ENCODE measurements around the gene KANSL2. TPM values are rescaled to one million over a fixed set of nuclear protein-coding genes. Genes with fewer than 3 reads are reported as not detected.

Gene KANSL2
- 19.9 and 52.3 TPM in 2 replicates for total RNA-seq

GRCh38 chr12:48681710-48682532 lies at the start of gene KANSL2:
Gene KANSL2 (minus strand): TSS chr12:48682238. CDS start chr12:48681632, 606 bp downstream.

DNA sequence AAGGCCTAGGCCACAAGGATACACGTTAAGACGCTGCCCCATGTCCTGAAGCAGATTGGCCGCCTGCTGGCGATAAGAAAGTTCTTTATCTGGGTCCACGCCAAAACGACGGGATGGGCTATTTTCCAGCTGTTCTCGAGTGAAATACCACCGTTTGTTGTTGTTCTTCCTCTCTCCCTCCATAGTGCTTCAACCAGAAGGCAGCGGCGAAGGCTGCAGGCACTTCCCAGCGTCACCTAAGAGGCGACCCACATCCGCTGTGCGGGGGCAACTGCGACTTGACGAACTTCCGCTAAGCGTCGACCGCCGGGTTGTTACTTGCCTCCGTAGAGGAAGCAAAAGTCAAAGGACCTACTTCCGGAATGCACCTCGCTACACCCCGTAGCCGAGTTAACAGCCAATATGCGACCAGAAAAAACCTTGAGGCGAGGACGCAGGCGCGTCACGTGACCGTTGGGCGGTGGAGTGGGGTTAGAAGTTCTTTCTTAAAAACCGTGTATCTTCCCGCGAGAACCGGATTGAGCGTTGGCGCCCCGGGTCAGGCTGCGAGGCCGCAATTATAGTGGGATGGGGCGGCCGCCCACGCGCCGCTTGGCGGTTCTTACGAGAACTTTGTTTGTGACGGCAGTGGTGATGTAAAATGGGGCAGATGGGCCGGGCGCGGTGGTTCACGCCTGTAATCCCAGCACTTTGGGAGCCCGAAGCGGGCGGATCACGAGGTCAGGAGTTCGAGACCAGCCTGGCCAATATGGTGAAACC lies 34.6 kb upstream of the KANSL2 start, which contains the start of gene CCNT1:
CCNT1 (minus strand) TSS at position 215 of the 759 bp plus-strand sequence; CDS start at position 183, 32 bp downstream.

Other genes with a start within 250 kb of the KANSL2 start
- not detected in 2 replicates for gene ANP32D, start 209.7 kb downstream of the KANSL2 start, total RNA-seq
- gene C12orf54, start 199.7 kb downstream of the KANSL2 start, total RNA-seq = not detected in 2 replicates
- gene OR8S1, start 156.6 kb downstream of the KANSL2 start, total RNA-seq = not detected in 2 replicates
- gene LALBA, start 112.2 kb downstream of the KANSL2 start, total RNA-seq = not detected in 2 replicates
- 14.1 and 19.1 TPM in 2 replicates for gene CCNT1, start 34.5 kb upstream of the KANSL2 start, total RNA-seq
- 17.5 and 37.4 TPM in 2 replicates for gene ADCY6, start 106.9 kb upstream of the KANSL2 start, total RNA-seq
- gene CACNB3, start 136.3 kb upstream of the KANSL2 start, total RNA-seq = 11.7 and 27.3 TPM in 2 replicates
- gene DDX23, start 169.9 kb upstream of the KANSL2 start, total RNA-seq = 39.7 and 41.5 TPM in 2 replicates
- gene RND1, start 183.6 kb upstream of the KANSL2 start, total RNA-seq = 0.18 TPM in 1 of 2 replicates, not detected in the other
- 57.0 and 72.1 TPM in 2 replicates for gene FKBP11, start 243.3 kb upstream of the KANSL2 start, total RNA-seq

Measured in cardiac atrium fibroblast (primary cell).